BE2C (cell line): Measurements from ENCODE around the gene MLXIP.
A peak's percentile ranks its signal among the peaks of the same experiment; 100 is the strongest.

Experiments used
- DNase-seq: peaks from one replicate; pipeline ENCODE4 v3.0.0-alpha.2; 2020
- H3K27me3 ChIP-seq: fragments of 250-450 bp; sonication (Bioruptor Pico); 2 replicates; pipeline ENCODE4 v1.5.1; 2020; ENCODE audit warnings: mild to moderate bottlenecking
- H3K36me3 ChIP-seq: fragments of 250-450 bp; sonication (Bioruptor Pico); 2 replicates; pipeline ENCODE4 v1.5.1; 2020; ENCODE audit warnings: mild to moderate bottlenecking
- H3K4me1 ChIP-seq: fragments of 250-450 bp; sonication (Bioruptor Pico); 2 replicates; pipeline ENCODE4 v1.5.1; 2020
- H3K4me3 ChIP-seq: 2 replicates; pipeline ENCODE4 v1.5.1; 2011; ENCODE audit warnings: low read depth, low read length
- H3K9me3 ChIP-seq: fragments of 250-450 bp; sonication (Bioruptor Pico); 2 replicates; pipeline ENCODE4 v1.5.1; 2020
- TF ChIP-seq, protein P1 (sequence below): IDR thresholded peaks from 2 replicates; pipeline ENCODE4 v1.5.1; 2012; ENCODE audit warnings: mild to moderate bottlenecking, low read depth, low read length

MLXIP gene

DNA sequence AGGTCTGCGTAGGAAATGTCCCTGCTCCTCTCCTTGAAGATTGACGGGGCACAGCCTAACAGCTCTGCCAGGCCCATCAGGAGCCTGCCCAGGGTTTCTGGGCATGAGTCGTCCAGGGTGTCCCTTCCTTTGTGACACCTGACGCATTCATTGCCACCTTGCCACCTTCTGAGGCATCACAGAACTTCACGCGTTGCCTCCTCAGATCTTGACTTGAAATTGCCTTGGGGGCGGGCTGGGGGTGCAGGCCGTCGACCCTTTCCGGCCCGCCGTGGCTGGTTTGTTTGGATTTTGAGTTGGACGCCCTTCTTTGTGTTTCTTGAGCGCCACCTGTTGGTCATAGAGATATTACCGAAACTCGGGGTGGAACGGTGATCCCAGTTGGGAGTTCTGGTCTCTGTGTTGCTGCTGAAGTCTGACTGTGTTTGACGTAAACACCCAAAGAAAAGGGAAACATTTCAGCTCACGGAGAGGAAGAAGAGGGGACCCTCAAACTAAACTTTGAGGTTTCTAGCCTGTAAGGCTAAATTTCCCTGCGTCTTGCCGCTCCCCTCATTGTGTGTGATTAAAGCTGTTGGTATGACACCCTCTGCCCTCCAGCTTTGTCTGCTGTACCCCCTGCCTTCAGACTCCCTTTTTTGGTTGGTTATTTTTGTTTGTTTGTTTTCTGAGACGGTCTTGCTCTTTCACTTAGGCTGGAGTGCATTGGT lies 44.6 kb downstream of the MLXIP start:
- no peaks in the 10 kb centered on the region for H3K27me3 ChIP-seq
- no peak overlapping the region for H3K4me3 ChIP-seq
- no peaks in the 10 kb centered on the region for H3K4me1 ChIP-seq
- TF ChIP-seq, protein P1, sequence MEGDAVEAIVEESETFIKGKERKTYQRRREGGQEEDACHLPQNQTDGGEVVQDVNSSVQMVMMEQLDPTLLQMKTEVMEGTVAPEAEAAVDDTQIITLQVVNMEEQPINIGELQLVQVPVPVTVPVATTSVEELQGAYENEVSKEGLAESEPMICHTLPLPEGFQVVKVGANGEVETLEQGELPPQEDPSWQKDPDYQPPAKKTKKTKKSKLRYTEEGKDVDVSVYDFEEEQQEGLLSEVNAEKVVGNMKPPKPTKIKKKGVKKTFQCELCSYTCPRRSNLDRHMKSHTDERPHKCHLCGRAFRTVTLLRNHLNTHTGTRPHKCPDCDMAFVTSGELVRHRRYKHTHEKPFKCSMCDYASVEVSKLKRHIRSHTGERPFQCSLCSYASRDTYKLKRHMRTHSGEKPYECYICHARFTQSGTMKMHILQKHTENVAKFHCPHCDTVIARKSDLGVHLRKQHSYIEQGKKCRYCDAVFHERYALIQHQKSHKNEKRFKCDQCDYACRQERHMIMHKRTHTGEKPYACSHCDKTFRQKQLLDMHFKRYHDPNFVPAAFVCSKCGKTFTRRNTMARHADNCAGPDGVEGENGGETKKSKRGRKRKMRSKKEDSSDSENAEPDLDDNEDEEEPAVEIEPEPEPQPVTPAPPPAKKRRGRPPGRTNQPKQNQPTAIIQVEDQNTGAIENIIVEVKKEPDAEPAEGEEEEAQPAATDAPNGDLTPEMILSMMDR = peak; percentile 82
- H3K36me3 ChIP-seq = no peaks in the 10 kb centered on the region
- no peaks in the 10 kb centered on the region for H3K9me3 ChIP-seq
- peak; percentile 79 for DNase-seq

DNA sequence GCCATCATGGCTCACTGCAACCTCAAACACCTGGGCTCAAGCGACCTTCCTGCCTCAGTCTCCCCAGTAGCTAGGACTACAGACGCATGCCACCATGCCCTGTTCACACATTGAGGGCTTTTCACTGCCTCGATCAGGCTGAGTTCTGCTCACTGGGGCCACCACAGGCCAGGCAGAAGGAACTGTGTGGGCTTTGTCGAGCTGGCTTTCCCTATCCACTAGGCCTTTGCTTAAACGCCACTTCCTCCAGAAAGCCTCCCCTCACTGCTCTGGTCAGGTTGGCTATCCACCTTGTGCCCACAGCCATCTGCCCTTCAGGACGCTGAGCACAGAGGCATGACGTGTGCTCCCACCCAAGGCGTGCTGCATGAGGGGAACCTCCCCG lies 45.2 kb downstream of the MLXIP start:
- Histone ChIP-seq H3K27me3 (no peaks in the 10 kb centered on the region), H3K4me1 (no peaks in the 10 kb centered on the region), H3K36me3 (peaks cover 4% of the 10 kb centered on the region), H3K9me3 (no peaks in the 10 kb centered on the region), H3K4me3 (no peak overlapping the region)
- DNase-seq = no peak
- TF ChIP-seq, protein P1 = no peak

DNA sequence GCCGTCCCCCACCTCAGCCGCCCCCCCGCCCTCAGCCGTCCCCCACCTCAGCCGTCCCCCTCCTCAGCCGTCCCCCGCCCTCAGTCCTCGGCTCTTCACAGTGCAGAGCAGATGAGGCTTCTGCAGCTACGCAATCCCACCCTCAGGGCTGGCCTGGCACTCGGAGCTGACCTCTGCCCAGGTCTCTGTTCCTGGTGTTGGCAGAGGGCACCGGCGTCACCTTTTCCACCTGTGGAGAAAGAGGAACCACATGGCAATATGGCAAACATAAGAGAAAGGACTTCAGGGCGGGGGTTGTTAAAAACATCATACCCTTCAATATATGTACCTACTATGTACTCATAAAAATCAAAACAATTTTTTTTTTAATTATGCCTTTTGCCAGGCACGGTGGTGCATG lies 45.8 kb downstream of the MLXIP start:
- H3K4me3 ChIP-seq = no peak overlapping the region
- no peaks in the 10 kb centered on the region for H3K27me3 ChIP-seq
- H3K4me1 ChIP-seq = no peaks in the 10 kb centered on the region
- H3K36me3 ChIP-seq = peaks cover 11% of the 10 kb centered on the region
- TF ChIP-seq, protein P1 = no peak
- DNase-seq = no peak
- no peaks in the 10 kb centered on the region for H3K9me3 ChIP-seq

DNA sequence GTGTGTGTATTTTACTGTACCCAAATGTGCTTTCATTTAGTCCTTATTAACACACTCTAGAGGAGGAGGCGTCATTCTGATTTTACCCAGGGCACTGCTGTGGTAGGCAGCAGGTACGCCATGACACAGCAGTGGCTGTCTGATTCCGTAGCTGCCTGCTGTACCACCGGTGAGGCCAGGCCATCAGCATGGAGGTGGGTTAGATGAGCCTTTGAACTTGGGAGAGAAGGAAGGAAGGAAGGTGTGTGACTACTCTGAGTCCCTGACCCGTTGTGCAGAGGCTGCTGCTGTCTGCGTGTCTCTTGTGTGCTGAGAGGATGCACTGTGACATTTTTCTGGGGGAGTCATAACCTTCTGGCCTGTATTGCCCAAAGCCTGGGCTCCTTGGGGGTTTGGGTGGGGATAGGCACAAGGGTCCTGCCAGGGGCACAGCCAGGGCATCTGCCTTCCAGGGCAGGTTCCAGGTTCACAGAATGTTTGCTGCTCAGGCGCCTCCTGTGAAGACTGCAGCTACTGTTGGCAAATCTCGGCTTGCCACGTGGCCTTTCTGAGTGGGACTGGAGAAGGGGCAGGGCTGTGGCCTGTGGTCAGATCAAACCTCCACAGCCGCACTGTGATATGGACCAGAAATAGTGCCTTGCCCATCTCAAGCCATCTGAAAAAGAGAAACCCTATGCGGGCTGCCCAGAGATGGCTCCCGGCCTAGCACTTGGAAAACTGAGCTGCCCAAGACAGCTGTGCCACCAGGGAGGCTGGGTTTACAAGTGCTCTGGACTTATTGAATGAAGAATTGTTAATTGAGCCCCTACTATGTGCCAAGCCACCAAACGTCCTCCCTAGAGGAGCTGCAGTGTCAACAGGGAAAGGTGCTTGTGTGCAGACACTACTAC lies 47.1 kb downstream of the MLXIP start:
- DNase-seq = no peak

DNA sequence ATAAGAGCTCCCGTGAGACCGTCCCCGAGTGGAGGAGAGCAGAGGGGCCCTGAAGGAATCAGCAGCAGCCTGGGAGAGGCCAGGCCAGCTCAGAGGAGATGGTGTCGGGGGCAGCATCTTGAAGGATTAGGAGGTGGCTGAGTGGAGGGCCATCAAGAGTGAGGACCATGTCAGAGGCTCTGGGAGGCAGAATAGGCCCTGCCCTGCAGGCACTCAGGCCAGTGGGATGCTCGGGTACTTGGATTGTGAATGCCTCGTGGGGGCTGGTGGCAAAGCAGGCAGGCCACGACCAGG lies 47.7 kb downstream of the MLXIP start:
- H3K9me3 ChIP-seq = no peaks in the 10 kb centered on the region
- DNase-seq = no peak
- H3K36me3 ChIP-seq = peaks cover 27% of the 10 kb centered on the region
- H3K4me3 ChIP-seq = no peak overlapping the region
- TF ChIP-seq, protein P1 = no peak
- H3K27me3 ChIP-seq = no peaks in the 10 kb centered on the region
- H3K4me1 ChIP-seq = no peaks in the 10 kb centered on the region

More for the DNA sequence above, 47.1 kb downstream of the MLXIP start:
- Histone ChIP-seq H3K9me3 (no peaks in the 10 kb centered on the region), H3K4me1 (no peaks in the 10 kb centered on the region), H3K27me3 (no peaks in the 10 kb centered on the region), H3K4me3 (no peak overlapping the region), H3K36me3 (peaks cover 24% of the 10 kb centered on the region)
- TF ChIP-seq, protein P1 = no peak
